Measurements from ENCODE around the gene NWD2. TPM values are rescaled to one million over a fixed set of nuclear protein-coding genes. Genes with fewer than 3 reads are reported as not detected.

The NWD2 gene
- total RNA-seq, 4 donors from 2014 or later, result not detected

GRCh38 chr4:37467223-37467622 is 222.7 kb downstream of the NWD2 start:
- no peak overlapping the region for H3K4me3 ChIP-seq
- intact Hi-C loops (cut with DNase I; ENCODE audit: low total_unique reads), result no loop called here
- DNase-seq (no peak), ATAC-seq (no peak)
- TF ChIP-seq CTCF (IDR thresholded peaks at IDR 0.05 in 4 of 5, conservative IDR thresholded peaks at IDR 0.05 in 1 of 5), result no peak
- TF ChIP-seq POLR2A (IDR thresholded peaks at IDR 0.05), result no peak
- H3K9me3 ChIP-seq, result no peaks in the 10 kb centered on the region
- no peak overlapping the region for H3K27ac ChIP-seq
- no peaks in the 10 kb centered on the region for H3K36me3 ChIP-seq
- in situ Hi-C loops (cut with MboI; ENCODE audit: low sequenced_read_pairs in 4 of 4), result no loop called here
- H3K27me3 ChIP-seq, result no peaks in the 10 kb centered on the region
- H3K4me1 ChIP-seq, result no peaks in the 10 kb centered on the region

GRCh38 chr4:37467824-37468223 is 223.3 kb downstream of the NWD2 start:
- no peaks in the 10 kb centered on the region for H3K4me1 ChIP-seq
- intact Hi-C loops (cut with DNase I; ENCODE audit: low total_unique reads) (no loop called here), in situ Hi-C loops (cut with MboI; ENCODE audit: low sequenced_read_pairs in 4 of 4) (no loop called here)
- TF ChIP-seq POLR2A (IDR thresholded peaks at IDR 0.05) (no peak), CTCF (IDR thresholded peaks at IDR 0.05 in 4 of 5, conservative IDR thresholded peaks at IDR 0.05 in 1 of 5) (no peak)
- H3K9me3 ChIP-seq, result no peaks in the 10 kb centered on the region
- H3K36me3 ChIP-seq, result no peaks in the 10 kb centered on the region
- ATAC-seq, result no peak
- no peak overlapping the region for H3K4me3 ChIP-seq
- no peak for DNase-seq
- H3K27me3 ChIP-seq, result no peaks in the 10 kb centered on the region
- H3K27ac ChIP-seq, result no peak overlapping the region

GRCh38 chr4:37469286-37469685 is 224.7 kb downstream of the NWD2 start:
- no peaks in the 10 kb centered on the region for H3K27me3 ChIP-seq
- no peak for DNase-seq
- intact Hi-C loops (cut with DNase I; ENCODE audit: low total_unique reads) (no loop called here), in situ Hi-C loops (cut with MboI; ENCODE audit: low sequenced_read_pairs in 4 of 4) (no loop called here)
- H3K4me1 ChIP-seq, result no peaks in the 10 kb centered on the region
- no peaks in the 10 kb centered on the region for H3K36me3 ChIP-seq
- H3K27ac ChIP-seq, result no peak overlapping the region
- ATAC-seq, result no peak
- H3K9me3 ChIP-seq, result no peaks in the 10 kb centered on the region
- H3K4me3 ChIP-seq, result no peak overlapping the region
- no peak for TF ChIP-seq CTCF (IDR thresholded peaks at IDR 0.05 in 4 of 5, conservative IDR thresholded peaks at IDR 0.05 in 1 of 5)

- in situ Hi-C loops (cut with MboI; ENCODE audit: low sequenced_read_pairs in 4 of 4) (no loop called here), intact Hi-C loops (cut with DNase I; ENCODE audit: low total_unique reads) (no loop called here)
- no peak overlapping the region for H3K27ac ChIP-seq
Observed at GRCh38 chr4:37470245-37470644, 225.7 kb downstream of the NWD2 start.

More at GRCh38 chr4:37470245-37470644, 225.7 kb downstream of the NWD2 start:
- H3K4me1 ChIP-seq, result no peaks in the 10 kb centered on the region
- ATAC-seq (no peak), DNase-seq (no peak)
- H3K9me3 ChIP-seq, result no peaks in the 10 kb centered on the region
- H3K36me3 ChIP-seq, result no peaks in the 10 kb centered on the region
- no peaks in the 10 kb centered on the region for H3K27me3 ChIP-seq
- no peak overlapping the region for H3K4me3 ChIP-seq
- TF ChIP-seq CTCF (IDR thresholded peaks at IDR 0.05 in 4 of 5, conservative IDR thresholded peaks at IDR 0.05 in 1 of 5) (no peak), POLR2A (IDR thresholded peaks at IDR 0.05) (no peak)

Data from gastrocnemius medialis (tissue), 4 donors.